ENCODE results near the gene CHST8. TPM values are rescaled to one million over a fixed set of nuclear protein-coding genes. Genes with fewer than 3 reads are reported as not detected.

The CHST8 gene
- total and polyA plus RNA-seq, 4 donors: 0.05 to 0.07 TPM; not detected in 2

DNA sequence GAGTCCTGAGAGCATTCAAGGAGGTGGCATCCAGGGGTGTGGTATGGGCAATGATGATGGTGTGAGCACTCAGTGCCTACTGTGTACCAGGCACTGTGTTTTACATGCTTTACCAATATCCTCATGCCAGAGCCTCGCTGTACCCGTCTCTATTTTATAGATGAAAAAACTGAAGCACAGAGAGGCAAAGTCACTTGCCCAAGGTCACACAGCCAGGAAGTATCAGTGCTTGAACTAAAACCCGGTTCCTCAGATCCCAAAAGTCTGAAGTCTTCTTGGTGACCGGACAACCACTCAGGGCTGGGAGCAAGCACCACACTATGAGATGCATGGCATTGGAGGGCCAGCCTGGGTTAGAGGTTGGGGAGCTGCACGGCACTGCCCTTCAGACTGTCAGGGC is 84.1 kb downstream of the CHST8 start:
- Histone ChIP-seq H3K27ac (ENCODE audit: low read depth in 1 of 2, low read length in 2 of 2) (no peak overlapping the region), H3K27me3 (ENCODE audit: control insufficient read depth in 4 of 4, insufficient read depth in 4 of 4, low read length in 3 of 4) (peaks cover 0 to under 1% (median 0%) of the 10 kb centered on the region in 4 donors), H3K4me3 (ENCODE audit: low read depth in 1 of 3, low read length in 3 of 3) (no peak overlapping the region), H3K9me3 (ENCODE audit: control insufficient read depth in 4 of 4, low read length in 3 of 4) (no peaks in the 10 kb centered on the region), H3K4me1 (ENCODE audit: control insufficient read depth in 4 of 4, insufficient read depth in 4 of 4, low read length in 3 of 4) (no peaks in the 10 kb centered on the region), H3K36me3 (ENCODE audit: control insufficient read depth in 4 of 4, insufficient read depth in 3 of 4, low read depth in 1 of 4, low read length in 3 of 4) (no peaks in the 10 kb centered on the region), H3K9ac (ENCODE audit: low read depth in 1 of 2, low read length in 2 of 2) (no peak overlapping the region)
- no peak for DNase-seq (ENCODE audit: low spot score)
- TF ChIP-seq, protein P1, sequence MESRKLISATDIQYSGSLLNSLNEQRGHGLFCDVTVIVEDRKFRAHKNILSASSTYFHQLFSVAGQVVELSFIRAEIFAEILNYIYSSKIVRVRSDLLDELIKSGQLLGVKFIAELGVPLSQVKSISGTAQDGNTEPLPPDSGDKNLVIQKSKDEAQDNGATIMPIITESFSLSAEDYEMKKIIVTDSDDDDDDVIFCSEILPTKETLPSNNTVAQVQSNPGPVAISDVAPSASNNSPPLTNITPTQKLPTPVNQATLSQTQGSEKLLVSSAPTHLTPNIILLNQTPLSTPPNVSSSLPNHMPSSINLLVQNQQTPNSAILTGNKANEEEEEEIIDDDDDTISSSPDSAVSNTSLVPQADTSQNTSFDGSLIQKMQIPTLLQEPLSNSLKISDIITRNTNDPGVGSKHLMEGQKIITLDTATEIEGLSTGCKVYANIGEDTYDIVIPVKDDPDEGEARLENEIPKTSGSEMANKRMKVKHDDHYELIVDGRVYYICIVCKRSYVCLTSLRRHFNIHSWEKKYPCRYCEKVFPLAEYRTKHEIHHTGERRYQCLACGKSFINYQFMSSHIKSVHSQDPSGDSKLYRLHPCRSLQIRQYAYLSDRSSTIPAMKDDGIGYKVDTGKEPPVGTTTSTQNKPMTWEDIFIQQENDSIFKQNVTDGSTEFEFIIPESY (IDR thresholded peaks at IDR 0.05): no peak
- TF ChIP-seq CTCF (IDR thresholded peaks at IDR 0.05; ENCODE audit: low read depth, low read length, missing input control) (no peak), NR2F2 (IDR thresholded peaks at IDR 0.05) (no peak)
- TF ChIP-seq, protein P2, sequence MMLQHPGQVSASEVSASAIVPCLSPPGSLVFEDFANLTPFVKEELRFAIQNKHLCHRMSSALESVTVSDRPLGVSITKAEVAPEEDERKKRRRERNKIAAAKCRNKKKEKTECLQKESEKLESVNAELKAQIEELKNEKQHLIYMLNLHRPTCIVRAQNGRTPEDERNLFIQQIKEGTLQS (IDR thresholded peaks at IDR 0.05): no peak
- WGBS: 83% methylated on average over 5 of the region's 5 CpGs

- Histone ChIP-seq H3K27me3 (ENCODE audit: control insufficient read depth in 4 of 4, insufficient read depth in 4 of 4, low read length in 3 of 4) (no peaks in the 10 kb centered on the region), H3K27ac (ENCODE audit: low read depth in 1 of 2, low read length in 2 of 2) (no peak overlapping the region), H3K36me3 (ENCODE audit: control insufficient read depth in 4 of 4, insufficient read depth in 3 of 4, low read depth in 1 of 4, low read length in 3 of 4) (no peaks in the 10 kb centered on the region), H3K4me3 (ENCODE audit: low read depth in 1 of 3, low read length in 3 of 3) (no peak overlapping the region), H3K9me3 (ENCODE audit: control insufficient read depth in 4 of 4, low read length in 3 of 4) (no peaks in the 10 kb centered on the region), H3K4me1 (ENCODE audit: control insufficient read depth in 4 of 4, insufficient read depth in 4 of 4, low read length in 3 of 4) (no peaks in the 10 kb centered on the region), H3K9ac (ENCODE audit: low read depth in 1 of 2, low read length in 2 of 2) (no peak overlapping the region)
- WGBS: 81% methylated on average over 10 of the region's 10 CpGs
- no peak for TF ChIP-seq CTCF (IDR thresholded peaks at IDR 0.05; ENCODE audit: low read depth, low read length, missing input control)
- TF ChIP-seq, protein P1 (IDR thresholded peaks at IDR 0.05): no peak
- DNase-seq (ENCODE audit: low spot score): no peak
Observed at GRCh38 chr19:33706631-33707030, 84.9 kb downstream of the CHST8 start.

DNA sequence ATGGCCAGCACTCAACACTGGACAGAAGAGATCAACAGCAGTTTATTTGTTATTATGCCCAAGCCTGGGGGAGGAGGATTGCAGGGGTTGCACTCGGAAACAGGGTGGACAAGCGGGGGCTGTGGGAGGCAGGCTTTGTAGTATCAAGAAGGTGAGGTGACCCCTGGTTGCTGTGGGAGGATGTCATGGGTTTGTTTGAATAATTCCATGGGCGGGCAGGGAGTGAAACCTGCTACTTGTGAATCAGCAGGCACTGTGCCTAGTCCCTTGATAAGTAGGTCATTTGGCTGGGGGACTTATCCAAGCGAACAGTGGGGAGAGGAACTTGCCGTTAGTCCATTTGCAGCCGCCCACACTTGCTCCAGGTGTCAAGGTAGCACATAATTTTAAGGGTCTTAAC is 90.5 kb downstream of the CHST8 start:
- no peak overlapping the region for H3K9ac ChIP-seq (ENCODE audit: low read depth in 1 of 2, low read length in 2 of 2)
- no peak overlapping the region for H3K27ac ChIP-seq (ENCODE audit: low read depth in 1 of 2, low read length in 2 of 2)
- 56% methylated on average over 6 of the region's 6 CpGs for WGBS
- no peaks in the 10 kb centered on the region for H3K4me1 ChIP-seq (ENCODE audit: control insufficient read depth in 4 of 4, insufficient read depth in 4 of 4, low read length in 3 of 4)
- no peak overlapping the region for H3K4me3 ChIP-seq (ENCODE audit: low read depth in 1 of 3, low read length in 3 of 3)
- H3K27me3 ChIP-seq (ENCODE audit: control insufficient read depth in 4 of 4, insufficient read depth in 4 of 4, low read length in 3 of 4): no peaks in the 10 kb centered on the region
- H3K9me3 ChIP-seq (ENCODE audit: control insufficient read depth in 4 of 4, low read length in 3 of 4): no peaks in the 10 kb centered on the region
- DNase-seq (ENCODE audit: low spot score): no peak
- H3K36me3 ChIP-seq (ENCODE audit: control insufficient read depth in 4 of 4, insufficient read depth in 3 of 4, low read depth in 1 of 4, low read length in 3 of 4): no peaks in the 10 kb centered on the region
- TF ChIP-seq HNF4A (conservative IDR thresholded peaks at IDR 0.05) (no peak), YY1 (IDR thresholded peaks at IDR 0.05) (no peak), JUND (IDR thresholded peaks at IDR 0.05) (no peak), CTCF (IDR thresholded peaks at IDR 0.05; ENCODE audit: low read depth, low read length, missing input control) (no peak), EGR1 (IDR thresholded peaks at IDR 0.05; ENCODE audit: low read depth in 2 of 2) (no peak), TAF1 (conservative IDR thresholded peaks at IDR 0.05) (no peak), NR2F2 (IDR thresholded peaks at IDR 0.05) (no peak), FOXA1 (IDR thresholded peaks at IDR 0.05) (no peak)
- TF ChIP-seq, protein P1 (IDR thresholded peaks at IDR 0.05): no peak
- TF ChIP-seq, protein P2 (IDR thresholded peaks at IDR 0.05): no peak
- TF ChIP-seq, protein P3, sequence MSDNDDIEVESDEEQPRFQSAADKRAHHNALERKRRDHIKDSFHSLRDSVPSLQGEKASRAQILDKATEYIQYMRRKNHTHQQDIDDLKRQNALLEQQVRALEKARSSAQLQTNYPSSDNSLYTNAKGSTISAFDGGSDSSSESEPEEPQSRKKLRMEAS (IDR thresholded peaks at IDR 0.05): no peak
